ENCODE measurements around the gene WFS1. TPM values are rescaled to one million over a fixed set of nuclear protein-coding genes. Genes with fewer than 3 reads are reported as not detected.

WFS1 gene
- total and polyA plus RNA-seq, 10 donors = 4.9 to 62.2 (median 34.8) TPM

DNA sequence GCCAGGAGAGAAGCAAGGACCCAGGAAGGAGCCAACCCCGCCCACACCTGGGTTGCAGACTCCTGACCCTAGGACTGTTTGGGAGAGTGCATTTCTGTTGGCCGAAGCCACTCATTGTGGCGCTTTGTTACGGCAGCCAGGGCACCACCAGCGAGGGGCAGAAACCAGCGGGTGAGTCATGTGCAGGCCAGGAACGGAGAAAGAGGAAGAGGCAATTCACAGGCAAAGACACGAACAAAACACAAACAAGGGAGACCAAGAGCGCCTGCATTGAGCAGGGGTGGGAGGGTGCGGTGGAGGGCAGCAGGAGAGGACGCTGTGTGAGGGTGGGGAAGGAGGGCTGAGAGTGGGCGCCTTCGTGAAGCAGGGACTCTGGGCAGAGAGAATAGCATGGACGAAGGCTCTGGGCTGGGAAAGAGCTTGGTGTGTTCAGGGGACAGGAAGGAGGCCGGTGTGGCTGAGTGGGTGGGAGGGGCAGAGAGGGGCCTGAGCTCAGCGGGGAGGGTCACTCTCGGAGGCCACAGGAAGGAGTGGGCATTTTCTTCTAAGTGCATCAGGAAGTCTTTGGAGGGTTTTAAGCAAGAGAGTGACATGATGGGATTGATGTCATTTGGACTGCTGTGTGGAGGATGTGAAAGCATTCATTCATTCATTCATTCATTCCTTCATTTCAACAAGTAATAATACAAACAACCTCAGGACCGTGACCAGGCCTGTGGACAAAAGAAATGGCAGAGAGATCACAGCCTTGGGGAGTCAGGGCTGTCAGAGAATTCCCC, 12.2 kb upstream of the WFS1 start:
- 7 to 11% (median 9%) methylated on average over 18 of the region's 18 CpGs for WGBS, 5 donors
- H3K4me3 ChIP-seq = no peak overlapping the region
- H3K9me3 ChIP-seq = peaks cover 0 to 6% (median 0%) of the 10 kb centered on the region in 8 donors
- no peaks in the 10 kb centered on the region for H3K36me3 ChIP-seq
- TF ChIP-seq, protein P1, sequence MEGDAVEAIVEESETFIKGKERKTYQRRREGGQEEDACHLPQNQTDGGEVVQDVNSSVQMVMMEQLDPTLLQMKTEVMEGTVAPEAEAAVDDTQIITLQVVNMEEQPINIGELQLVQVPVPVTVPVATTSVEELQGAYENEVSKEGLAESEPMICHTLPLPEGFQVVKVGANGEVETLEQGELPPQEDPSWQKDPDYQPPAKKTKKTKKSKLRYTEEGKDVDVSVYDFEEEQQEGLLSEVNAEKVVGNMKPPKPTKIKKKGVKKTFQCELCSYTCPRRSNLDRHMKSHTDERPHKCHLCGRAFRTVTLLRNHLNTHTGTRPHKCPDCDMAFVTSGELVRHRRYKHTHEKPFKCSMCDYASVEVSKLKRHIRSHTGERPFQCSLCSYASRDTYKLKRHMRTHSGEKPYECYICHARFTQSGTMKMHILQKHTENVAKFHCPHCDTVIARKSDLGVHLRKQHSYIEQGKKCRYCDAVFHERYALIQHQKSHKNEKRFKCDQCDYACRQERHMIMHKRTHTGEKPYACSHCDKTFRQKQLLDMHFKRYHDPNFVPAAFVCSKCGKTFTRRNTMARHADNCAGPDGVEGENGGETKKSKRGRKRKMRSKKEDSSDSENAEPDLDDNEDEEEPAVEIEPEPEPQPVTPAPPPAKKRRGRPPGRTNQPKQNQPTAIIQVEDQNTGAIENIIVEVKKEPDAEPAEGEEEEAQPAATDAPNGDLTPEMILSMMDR (IDR thresholded peaks at IDR 0.05 in 8 of 11, conservative IDR thresholded peaks at IDR 0.05 in 3 of 11) = no peak
- peak in 1 of 3 donors; percentile 23 for TF ChIP-seq POLR2AphosphoS5 (IDR thresholded peaks at IDR 0.05)
- no peak for TF ChIP-seq POLR2A (IDR thresholded peaks at IDR 0.05)
- intact Hi-C loops (cut with DNase I; ENCODE audit: low total_unique reads) = no loop called here
- H3K4me1 ChIP-seq = peaks cover 0 to 25% (median 12%) of the 10 kb centered on the region in 6 donors
- DNase-seq = peak; percentile 74
- H3K27ac ChIP-seq = peak overlapping the region in 2 of 8 donors; percentile 26 to 36
- peaks cover 0 to 17% (median 0%) of the 10 kb centered on the region in 7 donors for H3K27me3 ChIP-seq (replicated peaks in 1 of 7)

DNA sequence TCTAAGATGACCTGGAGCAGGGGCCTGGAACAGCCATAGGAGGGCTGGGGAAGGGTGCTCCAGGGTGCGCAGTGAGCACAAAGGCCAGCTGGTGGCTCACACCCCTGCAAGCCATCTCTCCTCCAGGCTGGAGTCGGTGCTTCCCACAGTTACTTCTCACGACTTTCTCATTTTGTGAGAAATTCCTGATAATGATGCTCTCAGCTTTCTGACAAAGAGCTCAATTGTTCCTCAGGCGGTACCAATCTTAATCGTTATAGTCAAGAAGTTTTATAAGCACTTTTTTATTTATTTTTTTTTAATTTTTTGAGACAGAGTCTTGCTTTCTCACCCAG, 11.7 kb upstream of the WFS1 start:
- DNase-seq = peak; percentile 33
- H3K4me1 ChIP-seq = peaks cover 0 to 25% (median 12%) of the 10 kb centered on the region in 6 donors
- TF ChIP-seq, protein P1 (IDR thresholded peaks at IDR 0.05 in 8 of 11, conservative IDR thresholded peaks at IDR 0.05 in 3 of 11) = no peak
- TF ChIP-seq POLR2AphosphoS5 (IDR thresholded peaks at IDR 0.05) = no peak
- TF ChIP-seq POLR2A (IDR thresholded peaks at IDR 0.05) = no peak
- peaks cover 0 to 6% (median 0%) of the 10 kb centered on the region in 8 donors for H3K9me3 ChIP-seq
- WGBS, 5 donors = 65 to 86% (median 80%) methylated on average over 5 of the region's 5 CpGs
- peaks cover 0 to 20% (median 0%) of the 10 kb centered on the region in 7 donors for H3K27me3 ChIP-seq (replicated peaks in 1 of 7)
- no peaks in the 10 kb centered on the region for H3K36me3 ChIP-seq
- no peak overlapping the region for H3K4me3 ChIP-seq
- intact Hi-C loops (cut with DNase I; ENCODE audit: low total_unique reads) = no loop called here
- H3K27ac ChIP-seq = no peak overlapping the region

DNA sequence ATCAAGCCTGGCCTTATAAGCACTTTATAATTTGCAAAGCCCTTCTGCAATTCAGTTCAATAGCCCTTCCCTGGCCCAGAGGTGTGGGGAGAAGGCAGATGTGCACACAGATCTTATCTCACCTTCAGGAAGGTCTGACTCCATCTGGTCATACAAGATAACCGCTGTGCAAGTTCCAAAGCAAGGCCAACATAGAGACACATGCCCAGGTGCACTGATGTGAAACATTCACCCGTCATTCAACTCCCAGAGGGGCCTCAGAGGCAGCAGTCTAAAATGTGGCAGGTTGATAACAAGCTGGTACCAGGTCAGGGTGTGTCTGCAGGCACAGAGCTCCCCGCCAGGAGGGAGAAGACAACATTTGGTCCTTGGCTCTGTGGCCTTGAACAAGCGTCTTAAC, 10.9 kb upstream of the WFS1 start:
- Histone ChIP-seq H3K9me3 (peaks cover 0 to 6% (median 0%) of the 10 kb centered on the region in 8 donors), H3K4me3 (no peak overlapping the region), H3K27ac (no peak overlapping the region), H3K36me3 (no peaks in the 10 kb centered on the region), H3K4me1 (peaks cover 0 to 25% (median 12%) of the 10 kb centered on the region in 6 donors), H3K27me3 (replicated peaks in 1 of 7) (peaks cover 0 to 26% (median 0%) of the 10 kb centered on the region in 7 donors)
- WGBS, 5 donors = 46 to 53% (median 50%) methylated on average over 4 of the region's 4 CpGs
- no peak for DNase-seq
- intact Hi-C loops (cut with DNase I; ENCODE audit: low total_unique reads) = no loop called here
- TF ChIP-seq POLR2AphosphoS5 (IDR thresholded peaks at IDR 0.05) (no peak), POLR2A (IDR thresholded peaks at IDR 0.05) (no peak)
- TF ChIP-seq, protein P1 (IDR thresholded peaks at IDR 0.05 in 8 of 11, conservative IDR thresholded peaks at IDR 0.05 in 3 of 11) = no peak

DNA sequence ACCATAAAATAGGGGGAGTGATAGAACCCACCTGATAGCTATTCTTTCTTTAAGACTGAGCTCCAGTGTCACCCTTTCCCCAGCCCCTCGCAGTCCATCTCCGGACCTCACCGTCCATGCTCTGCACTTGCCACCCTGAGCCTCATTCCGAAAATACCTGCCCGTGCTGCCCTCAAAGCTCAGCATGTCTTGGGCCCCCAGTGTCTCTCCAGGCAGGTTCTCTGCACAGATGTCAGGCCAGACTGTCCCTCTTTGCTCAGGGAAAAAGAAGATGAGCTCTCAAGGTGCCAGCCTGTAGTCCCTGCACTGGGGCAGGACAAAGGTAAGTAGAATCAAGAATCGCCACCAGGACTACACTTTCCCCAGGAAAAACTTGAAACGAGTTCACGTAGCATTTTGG, 9.8 kb upstream of the WFS1 start:
- Histone ChIP-seq H3K27ac (no peak overlapping the region), H3K9me3 (peaks cover 0 to 6% (median 0%) of the 10 kb centered on the region in 8 donors), H3K27me3 (replicated peaks in 1 of 7) (peaks cover 0 to 26% (median 0%) of the 10 kb centered on the region in 7 donors), H3K4me1 (peaks cover 0 to 25% (median 12%) of the 10 kb centered on the region in 6 donors), H3K4me3 (no peak overlapping the region), H3K36me3 (no peaks in the 10 kb centered on the region)
- WGBS, 5 donors = 82 to 93% (median 89%) methylated on average over 8 of the region's 8 CpGs
- peak; percentile 48 for DNase-seq
- TF ChIP-seq POLR2AphosphoS5 (IDR thresholded peaks at IDR 0.05) (no peak), POLR2A (IDR thresholded peaks at IDR 0.05) (no peak)
- TF ChIP-seq, protein P1 (IDR thresholded peaks at IDR 0.05 in 8 of 11, conservative IDR thresholded peaks at IDR 0.05 in 3 of 11) = no peak
- intact Hi-C loops (cut with DNase I; ENCODE audit: low total_unique reads) = no loop called here
